ENCODE data around the gene LRMDA.

DNA sequence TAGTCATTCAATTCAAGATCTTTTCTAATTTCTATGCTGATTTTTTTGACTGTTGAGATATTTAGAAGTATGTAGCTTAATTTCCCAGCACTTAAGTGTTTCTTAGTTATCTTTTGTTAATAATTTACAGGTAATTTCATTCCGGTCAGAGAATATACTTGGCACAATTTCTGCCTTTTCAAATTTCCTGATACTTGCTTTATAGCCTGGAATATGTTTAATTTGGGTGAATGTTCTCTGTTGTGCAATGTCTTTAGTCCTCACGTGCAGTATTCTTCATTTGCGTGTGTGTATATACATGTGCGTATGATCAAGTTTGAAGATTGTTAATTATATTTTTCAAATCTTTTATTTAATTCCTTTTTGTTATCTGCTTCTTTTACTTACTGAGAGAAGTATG is 989.3 kb downstream of the LRMDA start:
- TF ChIP-seq, protein P1, sequence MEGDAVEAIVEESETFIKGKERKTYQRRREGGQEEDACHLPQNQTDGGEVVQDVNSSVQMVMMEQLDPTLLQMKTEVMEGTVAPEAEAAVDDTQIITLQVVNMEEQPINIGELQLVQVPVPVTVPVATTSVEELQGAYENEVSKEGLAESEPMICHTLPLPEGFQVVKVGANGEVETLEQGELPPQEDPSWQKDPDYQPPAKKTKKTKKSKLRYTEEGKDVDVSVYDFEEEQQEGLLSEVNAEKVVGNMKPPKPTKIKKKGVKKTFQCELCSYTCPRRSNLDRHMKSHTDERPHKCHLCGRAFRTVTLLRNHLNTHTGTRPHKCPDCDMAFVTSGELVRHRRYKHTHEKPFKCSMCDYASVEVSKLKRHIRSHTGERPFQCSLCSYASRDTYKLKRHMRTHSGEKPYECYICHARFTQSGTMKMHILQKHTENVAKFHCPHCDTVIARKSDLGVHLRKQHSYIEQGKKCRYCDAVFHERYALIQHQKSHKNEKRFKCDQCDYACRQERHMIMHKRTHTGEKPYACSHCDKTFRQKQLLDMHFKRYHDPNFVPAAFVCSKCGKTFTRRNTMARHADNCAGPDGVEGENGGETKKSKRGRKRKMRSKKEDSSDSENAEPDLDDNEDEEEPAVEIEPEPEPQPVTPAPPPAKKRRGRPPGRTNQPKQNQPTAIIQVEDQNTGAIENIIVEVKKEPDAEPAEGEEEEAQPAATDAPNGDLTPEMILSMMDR (conservative IDR thresholded peaks at IDR 0.05; ENCODE audit: low read depth, low read length) = no peak
- TF ChIP-seq POLR2A (IDR thresholded peaks at IDR 0.05; ENCODE audit: low read depth, low read length) = no peak
- TF ChIP-seq RAD21 (IDR thresholded peaks at IDR 0.05; ENCODE audit: low read length) = no peak
- TF ChIP-seq MXI1 (IDR thresholded peaks at IDR 0.05; ENCODE audit: borderline replicate concordance, low read depth, low read length) = no peak

Measured in IMR-90 (cell line).